Spleen (tissue), 11 donors: ENCODE results near the gene DLG2. TPM values are rescaled to one million over a fixed set of nuclear protein-coding genes. Genes with fewer than 3 reads are reported as not detected.

ENCODE experiments used
- DNase-seq: peaks from one replicate; pipeline ENCODE4 v3.0.0-alpha.2; 2020
- H3K27ac ChIP-seq, 8 donors: fragments of 200-600 bp; sonication (generic) in 7 of 8; 1 replicate in 4 of 8; 2 replicates in 4 of 8; pipeline versions ENCODE4 v1.5.0 to v1.8.0; 2016 to 2021; ENCODE audit warnings: inconsistent platforms in 4 of 8, mild to moderate bottlenecking in 4 of 8, moderate library complexity in 1 of 8
- H3K27me3 ChIP-seq, 7 donors: fragments of 200-600 bp; sonication (generic) in 6 of 7; replicated peaks in 1 of 7; 1 replicate in 4 of 7; 2 replicates in 3 of 7; pipeline versions ENCODE4 v1.5.0 to v1.8.0; 2016 to 2021; ENCODE audit warnings: inconsistent platforms in 3 of 7, mild to moderate bottlenecking in 1 of 7
- H3K36me3 ChIP-seq, 6 donors: fragments of 200-600 bp; sonication (generic) in 5 of 6; 1 replicate in 4 of 6; 2 replicates in 2 of 6; pipeline versions ENCODE4 v1.5.0 to v1.8.0; 2016 to 2021; ENCODE audit warnings: inconsistent platforms in 2 of 6
- H3K4me1 ChIP-seq, 6 donors: fragments of 200-600 bp; sonication (generic) in 5 of 6; 1 replicate in 3 of 6; 2 replicates in 3 of 6; pipeline versions ENCODE4 v1.5.0 to v1.8.0; 2016 to 2021; ENCODE audit warnings: inconsistent platforms in 3 of 6
- H3K4me3 ChIP-seq, 8 donors: fragments of 200-600 bp; sonication (generic) in 7 of 8; 1 replicate in 4 of 8; 2 replicates in 4 of 8; pipeline versions ENCODE4 v1.5.0 to v1.8.0; 2016 to 2021; ENCODE audit warnings: inconsistent platforms in 4 of 8, mild to moderate bottlenecking in 4 of 8, moderate library complexity in 2 of 8
- H3K9me3 ChIP-seq, 8 donors: fragments of 200-600 bp; sonication (generic) in 7 of 8; 1 replicate in 4 of 8; 2 replicates in 4 of 8; pipeline versions ENCODE4 v1.5.0 to v1.8.0; 2016 to 2021; ENCODE audit warnings: inconsistent platforms in 4 of 8
- CTCF ChIP-seq, 11 experiments: fragments of 200-600 bp in 7 of 11; fragments of 450-650 bp in 4 of 11; sonication (generic) in 4 of 11; IDR thresholded peaks in 8 of 11; conservative IDR thresholded peaks in 3 of 11; 1 replicate in 7 of 11; 2 replicates in 4 of 11; pipeline versions ENCODE4 v1.4.0 to v1.8.0; 2016 to 2021; ENCODE audit warnings: antibody characterized with exemption in 11 of 11, inconsistent platforms in 4 of 11, mild to moderate bottlenecking in 1 of 11
- POLR2A ChIP-seq, 3 donors: fragments of 450-650 bp; IDR thresholded peaks; one replicate each; pipeline ENCODE4 v1.5.1; 2017; ENCODE audit warnings: antibody characterized with exemption in 3 of 3, mild to moderate bottlenecking in 1 of 3
- POLR2AphosphoS5 ChIP-seq, 3 donors: sonication (generic); formaldehyde crosslinking; IDR thresholded peaks; one replicate each; pipeline ENCODE4 v1.5.1; 2017; ENCODE audit warnings: antibody characterized with exemption in 3 of 3
- whole genome bisulfite sequencing, 5 donors: extraction: QIAGEN DNeasy Blood & Tissue Kit in 3 of 5; methylation state at CpG; one replicate each; pipeline versions ENCODE4 v1.1.5 to v1.1.7; 2013 to 2018; 5-methylcytosine and 5-hydroxymethylcytosine counted together
- intact Hi-C: fragments of 100-400 bp; cut with DNase I; formaldehyde crosslinking; loops from one replicate; pipeline ENCODE4 v1.15.0; 2023; ENCODE audit warnings: low total_unique reads
- polyA plus RNA-seq, 3 donors: library from polyadenylated mRNA; stranded (reverse); fragments of 200-250 nt; gene quantifications; one replicate each; pipeline ENCODE4 v1.2.1, GENCODE V29; 2013
- total RNA-seq, 7 donors: library from RNA; depleted of rRNA in 3 of 7; stranded (reverse); fragments of >200 nt in 3 of 7; fragmentation: NEBNext Ultra II Directional in 4 of 7; extraction: Animal tissue kit (Norgen Biotek cat#: 25700) in 4 of 7; gene quantifications; one replicate each; pipeline versions ENCODE4 v1.1.0 to v1.2.1, GENCODE V29; 2016 to 2021
- donor health status: healthy with polysubstance abuse.
- donor health status: DM: no; HTN: no; CAD: no; lungs with moderate emphysema.
- donor health status: DM: no; HTN: no; CAD: no.
- donor health status: Bipolar disorder and iron deficiency.
- donor health status: healthy.
- donor health status: DM: no; HTN: no; CAD: no.
- donor health status: DM: yes; HTN: yes; CAD: no.

The DLG2 gene
- total and polyA plus RNA-seq, 10 donors, result 0.43 to 12.7 (median 7.9) TPM

- Histone ChIP-seq H3K36me3 (no peaks in the 10 kb centered on the region), H3K4me1 (no peaks in the 10 kb centered on the region), H3K27me3 (no peaks in the 10 kb centered on the region), H3K4me3 (no peak overlapping the region), H3K9me3 (no peaks in the 10 kb centered on the region), H3K27ac (no peak overlapping the region)
- 71 to 81% (median 79%) methylated on average over 3 of the region's 3 CpGs for WGBS, 5 donors
- intact Hi-C loops, result no loop called here
- DNase-seq, result no peak
- no peak for TF ChIP-seq POLR2A (IDR thresholded peaks at IDR 0.05)
These were observed 2015.5 kb downstream of the DLG2 start for GRCh38 chr11:83611600-83611999.

GRCh38 chr11:83611031-83611430 lies 2016.1 kb downstream of the DLG2 start:
- Histone ChIP-seq H3K27ac (no peak overlapping the region), H3K4me3 (no peak overlapping the region), H3K9me3 (no peaks in the 10 kb centered on the region), H3K36me3 (no peaks in the 10 kb centered on the region), H3K4me1 (no peaks in the 10 kb centered on the region), H3K27me3 (no peaks in the 10 kb centered on the region)
- TF ChIP-seq POLR2A (IDR thresholded peaks at IDR 0.05) (no peak), POLR2AphosphoS5 (IDR thresholded peaks at IDR 0.05) (no peak), CTCF (IDR thresholded peaks at IDR 0.05 in 8 of 11, conservative IDR thresholded peaks at IDR 0.05 in 3 of 11) (no peak)
- no peak for DNase-seq
- intact Hi-C loops, result no loop called here
- WGBS, 5 donors, result 65 to 83% (median 66%) methylated on average over 2 of the region's 2 CpGs

GRCh38 chr11:83609191-83609590 lies 2018.0 kb downstream of the DLG2 start:
- no peak overlapping the region for H3K27ac ChIP-seq
- H3K27me3 ChIP-seq, result no peaks in the 10 kb centered on the region
- intact Hi-C loops, result no loop called here
- no peak for TF ChIP-seq POLR2AphosphoS5 (IDR thresholded peaks at IDR 0.05)
- no peak for TF ChIP-seq CTCF (IDR thresholded peaks at IDR 0.05 in 8 of 11, conservative IDR thresholded peaks at IDR 0.05 in 3 of 11)
- TF ChIP-seq POLR2A (IDR thresholded peaks at IDR 0.05), result no peak
- no peak for DNase-seq
- H3K36me3 ChIP-seq, result no peaks in the 10 kb centered on the region
- 80 to 92% (median 87%) methylated on average over 2 of the region's 2 CpGs for WGBS, 5 donors
- no peaks in the 10 kb centered on the region for H3K9me3 ChIP-seq
- H3K4me3 ChIP-seq, result no peak overlapping the region
- no peaks in the 10 kb centered on the region for H3K4me1 ChIP-seq

GRCh38 chr11:83608571-83608970 lies 2018.6 kb downstream of the DLG2 start:
- WGBS, 5 donors, result 75 to 94% (median 89%) methylated on average over 1 of the region's 1 CpG
- Histone ChIP-seq H3K27me3 (no peaks in the 10 kb centered on the region), H3K4me1 (no peaks in the 10 kb centered on the region), H3K27ac (no peak overlapping the region), H3K4me3 (no peak overlapping the region), H3K9me3 (no peaks in the 10 kb centered on the region), H3K36me3 (no peaks in the 10 kb centered on the region)
- intact Hi-C loops, result no loop called here
- no peak for TF ChIP-seq POLR2A (IDR thresholded peaks at IDR 0.05)
- no peak for TF ChIP-seq CTCF (IDR thresholded peaks at IDR 0.05 in 8 of 11, conservative IDR thresholded peaks at IDR 0.05 in 3 of 11)
- no peak for TF ChIP-seq POLR2AphosphoS5 (IDR thresholded peaks at IDR 0.05)
- DNase-seq, result no peak

GRCh38 chr11:83601914-83602527 lies 2025.1 kb downstream of the DLG2 start:
- intact Hi-C loops, result no loop called here
- 66 to 79% (median 77%) methylated on average over 5 of the region's 5 CpGs for WGBS, 5 donors
- Histone ChIP-seq H3K9me3 (no peaks in the 10 kb centered on the region), H3K27ac (no peak overlapping the region), H3K36me3 (no peaks in the 10 kb centered on the region), H3K27me3 (no peaks in the 10 kb centered on the region), H3K4me1 (no peaks in the 10 kb centered on the region), H3K4me3 (no peak overlapping the region)
- TF ChIP-seq CTCF (IDR thresholded peaks at IDR 0.05 in 8 of 11, conservative IDR thresholded peaks at IDR 0.05 in 3 of 11) (no peak), POLR2AphosphoS5 (IDR thresholded peaks at IDR 0.05) (no peak), POLR2A (IDR thresholded peaks at IDR 0.05) (no peak)
- no peak for DNase-seq
